HG02852 (cell line): Measurements from ENCODE around the gene SYPL1.

Source experiments
- ATAC-seq: cut with Tn5 transposase; IDR thresholded peaks from one replicate; pipeline ENCODE4 v1.9.1; 2021; ENCODE audit warnings: mild to moderate bottlenecking, moderate library complexity; ENCODE audit not compliant: unreplicated experiment

Gene SYPL1

DNA sequence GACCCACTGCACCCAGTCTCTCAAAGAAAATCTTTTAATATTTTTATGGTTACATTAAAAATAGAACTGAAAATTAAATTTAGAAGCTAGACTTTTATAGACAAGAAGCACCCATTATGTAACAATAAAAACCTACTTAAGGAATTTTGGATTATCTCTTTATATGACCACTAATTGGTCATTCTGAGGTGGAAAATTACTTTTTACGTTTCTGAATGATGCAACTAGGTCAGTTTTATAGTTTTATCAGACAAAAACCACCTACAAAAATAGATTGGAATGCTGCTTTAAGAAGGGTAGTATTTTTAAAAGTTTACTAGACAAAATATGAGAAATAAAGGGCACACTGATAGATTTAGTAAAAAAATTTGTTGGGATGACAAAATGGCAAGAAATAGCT lies 16.5 kb downstream of the SYPL1 start:
- no peak for ATAC-seq

GRCh38 chr7:106094780-106095179 lies 17.3 kb downstream of the SYPL1 start:
- no peak for ATAC-seq

DNA sequence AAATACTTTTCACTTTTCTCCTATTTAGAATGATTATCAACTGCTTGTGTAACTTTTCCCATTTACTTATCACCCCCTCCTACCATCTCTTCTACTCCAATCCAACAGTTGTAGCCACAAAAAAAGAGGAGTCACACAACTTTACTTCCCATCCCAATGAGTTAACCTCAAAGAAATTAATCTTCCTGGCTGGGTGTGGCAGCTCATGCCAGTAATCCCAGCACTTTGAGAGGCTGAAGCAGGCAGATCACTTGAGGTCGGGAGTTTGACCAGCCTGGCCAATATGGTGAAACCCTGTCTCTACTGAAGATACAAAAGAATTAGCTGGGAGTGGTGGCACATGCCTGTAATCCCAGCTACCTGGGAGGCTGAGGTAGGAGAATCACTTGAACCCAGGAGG lies 19.9 kb downstream of the SYPL1 start:
- ATAC-seq: no peak

- peak; percentile 93 for ATAC-seq
Observed at GRCh38 chr7:106089647-106090046, 22.5 kb downstream of the SYPL1 start.

GRCh38 chr7:106088014-106088413 lies 24.1 kb downstream of the SYPL1 start:
- ATAC-seq: no peak

DNA sequence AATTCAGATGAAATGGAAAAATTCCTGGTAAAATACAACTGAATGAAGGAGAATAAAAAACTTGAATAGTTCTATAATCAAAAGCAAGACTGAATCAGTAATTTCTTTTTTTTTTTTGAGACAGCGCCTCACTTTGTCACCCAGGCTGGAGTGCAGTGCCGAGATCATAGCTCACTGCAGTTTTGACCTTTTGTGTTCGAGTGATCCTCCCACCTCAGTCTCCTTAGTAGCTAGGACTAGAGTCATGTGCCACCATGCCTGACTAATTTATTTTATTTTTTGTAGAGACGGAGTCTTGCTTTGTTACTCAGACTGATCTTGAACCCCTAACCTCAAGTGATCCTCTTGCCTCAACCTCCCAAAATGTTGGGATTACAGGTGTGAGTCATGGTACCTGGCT lies 26.1 kb downstream of the SYPL1 start:
- no peak for ATAC-seq

- ATAC-seq: no peak
Observed at GRCh38 chr7:106085015-106085414, 27.1 kb downstream of the SYPL1 start.

DNA sequence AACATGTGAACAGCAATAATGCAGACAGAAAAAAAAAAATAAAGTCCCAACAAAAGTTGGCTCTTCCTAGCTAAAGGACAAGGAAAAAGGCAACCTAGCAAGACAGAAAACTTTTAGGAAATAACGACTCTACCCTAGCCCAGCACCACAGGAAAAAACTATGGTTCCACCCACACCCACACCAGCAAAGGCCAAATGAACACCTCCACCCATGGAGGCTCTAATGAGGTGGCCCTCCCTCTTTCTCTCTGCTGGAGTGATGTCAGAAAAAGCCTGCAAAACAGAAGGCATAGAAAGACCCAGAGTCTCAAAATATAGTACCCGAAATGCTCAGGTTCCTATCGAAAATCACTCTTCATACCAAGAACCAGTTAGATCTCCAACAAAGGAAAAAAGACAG lies 28.4 kb downstream of the SYPL1 start:
- ATAC-seq: no peak

GRCh38 chr7:106082087-106082854 lies 29.8 kb downstream of the SYPL1 start:
- ATAC-seq: no peak

GRCh38 chr7:106080300-106080987 lies 31.7 kb downstream of the SYPL1 start:
- ATAC-seq: no peak

GRCh38 chr7:106076537-106076936 lies 35.6 kb downstream of the SYPL1 start:
- no peak for ATAC-seq

GRCh38 chr7:106075937-106076336 lies 36.2 kb downstream of the SYPL1 start:
- ATAC-seq: no peak

GRCh38 chr7:106074257-106074656 lies 37.9 kb downstream of the SYPL1 start:
- no peak for ATAC-seq

DNA sequence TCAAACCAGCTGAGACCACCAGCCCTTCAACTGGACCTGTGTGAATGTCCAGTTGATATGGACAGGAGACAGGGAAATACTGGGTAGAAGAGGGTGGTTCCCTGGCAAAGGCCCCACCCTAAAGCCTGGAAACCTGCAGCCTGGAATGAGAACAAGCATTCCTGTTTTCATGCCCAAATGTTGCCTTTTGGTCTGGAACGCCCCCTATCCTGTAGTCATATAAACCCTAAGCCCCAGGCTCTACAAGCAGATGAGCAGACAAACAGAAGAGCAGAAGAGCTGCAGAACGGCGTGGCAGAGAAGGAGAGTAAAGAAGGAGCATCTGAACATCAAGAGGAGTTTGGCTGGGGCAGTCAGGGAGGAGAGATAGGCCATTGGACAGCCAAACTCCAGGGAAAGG lies 38.4 kb downstream of the SYPL1 start:
- no peak for ATAC-seq

DNA sequence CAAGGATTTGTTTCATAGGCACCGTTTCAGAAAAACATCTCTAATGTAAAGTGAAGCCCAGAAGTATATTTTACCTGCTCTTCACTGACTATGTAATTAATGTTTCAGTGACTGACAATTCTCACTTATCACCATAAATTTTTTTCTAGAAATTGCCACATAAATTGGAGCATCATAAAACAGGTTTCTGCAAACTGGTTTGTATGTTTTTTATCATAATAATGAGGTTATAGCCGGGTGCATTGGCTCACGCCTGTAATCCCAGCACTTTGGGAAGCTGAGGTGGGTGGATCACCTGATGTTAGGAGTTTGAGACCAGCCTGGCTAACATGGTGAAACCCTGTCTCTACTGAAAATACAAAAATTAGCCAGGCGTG lies 39.4 kb downstream of the SYPL1 start:
- no peak for ATAC-seq

- peak; percentile 4 for ATAC-seq
Observed at GRCh38 chr7:106071999-106072714, 40.0 kb downstream of the SYPL1 start.

GRCh38 chr7:106071356-106071998 lies 40.6 kb downstream of the SYPL1 start:
- peak; percentile 96 for ATAC-seq

GRCh38 chr7:106070567-106071254 lies 41.4 kb downstream of the SYPL1 start:
- no peak for ATAC-seq

- no peak for ATAC-seq
Observed at GRCh38 chr7:106070201-106070551, 41.9 kb downstream of the SYPL1 start.

GRCh38 chr7:106069471-106070200 lies 42.5 kb downstream of the SYPL1 start:
- ATAC-seq: no peak
